CD4-positive, alpha-beta T cell (primary cell): ENCODE results near the gene MICAL3. TPM values are rescaled to one million over a fixed set of nuclear protein-coding genes. Genes with fewer than 3 reads are reported as not detected.

ENCODE experiments used
- ATAC-seq: fragments of 200-7000 bp; cut with Tn5 transposase; one replicate; pipeline ENCODE4 v1.10.0; 2022; ENCODE audit warnings: mild to moderate bottlenecking; ENCODE audit not compliant: poor library complexity
- CTCF ChIA-PET: fragments of 350-600 bp; sonication (Branson Sonifier 250); formaldehyde crosslinking; loops from one replicate; lab custom pipeline; 2021; ENCODE audit warnings: antibody characterized with exemption, inconsistent platforms; lab: Charles Lee
- POLR2A ChIA-PET: fragments of 350-600 bp; sonication (Branson Sonifier 250); formaldehyde crosslinking; loops from one replicate; lab custom pipeline; 2021; ENCODE audit warnings: antibody characterized with exemption, inconsistent platforms; lab: Charles Lee
- DNase-seq, 14 experiments: peaks; one replicate each; pipeline ENCODE4 v3.0.0-alpha.2; 2013 to 2020; ENCODE audit warnings: mixed read lengths in 2 of 14
- H3K27ac ChIP-seq, 2 donors: one replicate each; pipeline versions ENCODE4 v1.5.1 to v1.7.0; 2013; ENCODE audit warnings: low read length in 2 of 2, low read depth in 1 of 2, mild to moderate bottlenecking in 1 of 2
- H3K27me3 ChIP-seq, 2 experiments: 1 replicate in 1 of 2; 2 replicates in 1 of 2; pipeline versions ENCODE4 v1.6.1 to v1.7.0; 2013; ENCODE audit warnings: low read length in 2 of 2, control low read depth in 1 of 2, mild to moderate bottlenecking in 1 of 2, moderate library complexity in 1 of 2; ENCODE audit not compliant: insufficient read depth in 2 of 2, control insufficient read depth in 1 of 2
- H3K36me3 ChIP-seq: one replicate; pipeline ENCODE4 v1.6.1; 2013; ENCODE audit warnings: low read length, control low read depth; ENCODE audit not compliant: insufficient read depth
- H3K4me1 ChIP-seq: one replicate; pipeline ENCODE4 v1.6.1; 2013; ENCODE audit warnings: low read length, control low read depth; ENCODE audit not compliant: insufficient read depth
- H3K4me3 ChIP-seq: one replicate; pipeline ENCODE4 v1.5.1; 2013; ENCODE audit warnings: mild to moderate bottlenecking, low read length, moderate library complexity
- H3K9me3 ChIP-seq, 2 experiments: 1 replicate in 1 of 2; 2 replicates in 1 of 2; pipeline versions ENCODE4 v1.6.1 to v1.7.0; 2013; ENCODE audit warnings: low read length in 2 of 2, mild to moderate bottlenecking in 2 of 2, control low read depth in 1 of 2, moderate library complexity in 1 of 2; ENCODE audit not compliant: control insufficient read depth in 1 of 2, insufficient read depth in 1 of 2
- H3K27ac Mint-ChIP-seq: one replicate; pipeline ENCODE4 v1.8.0; 2020; ENCODE audit warnings: mixed read lengths
- H3K27me3 Mint-ChIP-seq: one replicate; pipeline ENCODE4 v1.8.0; 2021; ENCODE audit warnings: mixed read lengths
- H3K36me3 Mint-ChIP-seq: one replicate; pipeline ENCODE4 v1.8.0; 2021; ENCODE audit warnings: low read depth, mixed read lengths
- H3K4me1 Mint-ChIP-seq: one replicate; pipeline ENCODE4 v1.8.0; 2021; ENCODE audit warnings: low read depth, mixed read lengths
- H3K4me3 Mint-ChIP-seq: one replicate; pipeline ENCODE4 v1.8.0; 2020; ENCODE audit warnings: mild to moderate bottlenecking, mixed read lengths
- H3K9me3 Mint-ChIP-seq: one replicate; pipeline ENCODE4 v1.8.0; 2020; ENCODE audit warnings: mixed read lengths
- CTCF ChIP-seq: fragments of 200-600 bp; IDR thresholded peaks from one replicate; pipeline ENCODE4 v1.8.0; 2022; ENCODE audit warnings: antibody characterized with exemption, mild to moderate bottlenecking
- intact Hi-C, 2 experiments: fragments of 100-400 bp; cut with DNase I in 1 of 2; cut with micrococcal nuclease in 1 of 2; formaldehyde crosslinking; loops; one replicate each; pipeline versions ENCODE4 v1.15.1 to v1.9.0; 2023 to 2025; cut with DNase I, micrococcal nuclease
- total RNA-seq, 174 experiments: library from RNA in 2 of 174; stranded (reverse) in 2 of 174; gene quantifications; one replicate each; pipeline ENCODE4 v1.2.3 and lab custom pipeline; 2021 to 2026

Gene MICAL3
- total RNA-seq, 2 experiments from 2014 or later, result 9.4 to 9.9 TPM

GRCh38 chr22:18000441-18001039, 23.8 kb downstream of the MICAL3 start:
- peak overlapping the region; percentile 81 for H3K4me3 Mint-ChIP-seq
- TF ChIP-seq CTCF, result no peak
- H3K36me3 Mint-ChIP-seq, result no peaks in the 10 kb centered on the region
- peaks cover 47% of the 10 kb centered on the region for H3K4me1 ChIP-seq
- no peaks in the 10 kb centered on the region for H3K27me3 ChIP-seq
- intact Hi-C loops, result loop anchor here in 1 of 2 experiments (2.0 kb wide), 1 partner anchor 76 kb away; the partner anchor contains the start of gene PEX26
- no peak for ATAC-seq
- no peaks in the 10 kb centered on the region for H3K9me3 Mint-ChIP-seq
- H3K4me1 Mint-ChIP-seq, result peaks cover 46% of the 10 kb centered on the region
- H3K27me3 Mint-ChIP-seq, result peaks cover 16% of the 10 kb centered on the region
- ChIA-PET POLR2A (interaction anchor here (2.5 kb wide), 1 partner anchor 77 kb away, joined by 9 read pairs; the partner anchor contains the start of gene PEX26), CTCF (interaction anchor here (1.0 to 1.8 kb wide), 2 partner anchors 10 to 75 kb away, joined by 3 to 6 read pairs; no protein-coding TSS in a partner anchor)
- peak in 6 of 14 experiments; percentile 12 to 78 (median 24) for DNase-seq
- peak overlapping the region; percentile 64 for H3K4me3 ChIP-seq
- H3K27ac ChIP-seq, result peak overlapping the region; percentile 46 to 66
- peak overlapping the region; percentile 85 for H3K27ac Mint-ChIP-seq
- no peaks in the 10 kb centered on the region for H3K36me3 ChIP-seq
- H3K9me3 ChIP-seq, result no peaks in the 10 kb centered on the region

GRCh38 chr22:17999851-18000250, 24.5 kb downstream of the MICAL3 start:
- Histone ChIP-seq H3K9me3 (no peaks in the 10 kb centered on the region), H3K27me3 (no peaks in the 10 kb centered on the region), H3K4me3 (peak overlapping the region; percentile 64), H3K27ac (peak overlapping the region; percentile 46 to 66), H3K36me3 (no peaks in the 10 kb centered on the region), H3K4me1 (peaks cover 47% of the 10 kb centered on the region)
- intact Hi-C loops, result loop anchor here (2.0 to 5.0 kb wide), 2 partner anchors 77 kb away; partner anchors contain the start of gene PEX26 (in 2 of the 2)
- Mint-ChIP-seq H3K4me3 (peak overlapping the region; percentile 81), H3K27ac (peak overlapping the region; percentile 85), H3K27me3 (peaks cover 11% of the 10 kb centered on the region), H3K9me3 (no peaks in the 10 kb centered on the region), H3K36me3 (no peaks in the 10 kb centered on the region), H3K4me1 (peaks cover 49% of the 10 kb centered on the region)
- TF ChIP-seq CTCF, result no peak
- DNase-seq, result peak in 2 of 14 experiments; percentile 43 to 50
- ChIA-PET CTCF (interaction anchor here (1.8 kb wide), 1 partner anchor 76 kb away, joined by 6 read pairs; no protein-coding TSS in a partner anchor), POLR2A (interaction anchor here (2.5 kb wide), 1 partner anchor 77 kb away, joined by 9 read pairs; the partner anchor contains the start of gene PEX26)
- no peak for ATAC-seq

GRCh38 chr22:17998913-17999312, 25.4 kb downstream of the MICAL3 start:
- no peak overlapping the region for H3K4me3 ChIP-seq
- no peaks in the 10 kb centered on the region for H3K36me3 ChIP-seq
- Mint-ChIP-seq H3K9me3 (no peaks in the 10 kb centered on the region), H3K4me1 (peaks cover 51% of the 10 kb centered on the region), H3K27me3 (peaks cover 8% of the 10 kb centered on the region), H3K4me3 (peak overlapping the region; percentile 81), H3K36me3 (no peaks in the 10 kb centered on the region), H3K27ac (peak overlapping the region; percentile 85)
- ChIA-PET POLR2A (no interaction called here), CTCF (no interaction called here)
- H3K27me3 ChIP-seq, result no peaks in the 10 kb centered on the region
- peaks cover 47% of the 10 kb centered on the region for H3K4me1 ChIP-seq
- H3K27ac ChIP-seq, result no peak overlapping the region
- DNase-seq (no peak), ATAC-seq (no peak)
- TF ChIP-seq CTCF, result no peak
- intact Hi-C loops, result loop anchor here in 1 of 2 experiments (5.0 kb wide), 1 partner anchor 78 kb away; the partner anchor contains the start of gene PEX26
- H3K9me3 ChIP-seq, result no peaks in the 10 kb centered on the region
